Urinary bladder (tissue), 4 donors: ENCODE measurements around the gene PIP5K1B. TPM values are rescaled to one million over a fixed set of nuclear protein-coding genes. Genes with fewer than 3 reads are reported as not detected.
"Not testable (repeated sequence)": the region's sequence is repeated elsewhere in the genome, so short reads cannot be mapped to it uniquely, and the experiment has no call there.

ENCODE experiments used
- DNase-seq: peaks from one replicate; pipeline ENCODE4 v3.0.0-alpha.2; 2015; ENCODE audit errors: extremely low spot score
- H3K27ac ChIP-seq: one replicate; pipeline ENCODE4 v1.5.1; 2013; ENCODE audit warnings: low read depth, mild to moderate bottlenecking, moderate library complexity
- H3K36me3 ChIP-seq: one replicate; pipeline ENCODE4 v1.6.1; 2013; ENCODE audit warnings: mild to moderate bottlenecking, moderate library complexity; ENCODE audit not compliant: insufficient read depth
- H3K4me1 ChIP-seq: one replicate; pipeline ENCODE4 v1.6.1; 2013; ENCODE audit warnings: mild to moderate bottlenecking, moderate library complexity; ENCODE audit not compliant: insufficient read depth
- H3K4me3 ChIP-seq: one replicate; pipeline ENCODE4 v1.5.1; 2013; ENCODE audit warnings: low read depth, low read length
- WGBS: extraction: QIAGEN DNeasy Blood & Tissue Kit; methylation state at CpG from one replicate; pipeline ENCODE4 v1.1.7; 2013; 5-methylcytosine and 5-hydroxymethylcytosine counted together
- polyA plus RNA-seq: library from polyadenylated mRNA; stranded (reverse); fragments of 200-250 nt; gene quantifications from one replicate; pipeline ENCODE4 v1.2.3, GENCODE V29; 2013
- total RNA-seq: library from RNA; depleted of rRNA; stranded (reverse); fragments of >200 nt; gene quantifications from one replicate; pipeline ENCODE4 v1.2.3, GENCODE V29; 2014
- donor health status: healthy with polysubstance abuse.
- donor health status: healthy.

Gene PIP5K1B
- total and polyA plus RNA-seq, 2 donors, result 3.1 to 6.4 TPM

GRCh38 chr9:68698943-68699509, 6.0 kb upstream of the PIP5K1B start:
- Histone ChIP-seq H3K27ac (no peak overlapping the region), H3K4me1 (no peaks in the 10 kb centered on the region), H3K36me3 (no peaks in the 10 kb centered on the region), H3K4me3 (no peak overlapping the region)
- DNase-seq, result no peak
- 80% methylated on average over 6 of the region's 6 CpGs for WGBS

GRCh38 chr9:68699625-68700024, 5.4 kb upstream of the PIP5K1B start:
- not testable (repeated sequence) for H3K27ac ChIP-seq, H3K4me1 ChIP-seq, H3K4me3 ChIP-seq, H3K36me3 ChIP-seq, DNase-seq
- 90% methylated on average over 2 of the region's 2 CpGs for WGBS

- WGBS, result 58% methylated on average over 3 of the region's 3 CpGs
- Histone ChIP-seq H3K4me1 (no peaks in the 10 kb centered on the region), H3K27ac (no peak overlapping the region)
Observed at GRCh38 chr9:68702493-68702892, 2.5 kb upstream of the PIP5K1B start.

GRCh38 chr9:68703672-68704071, 1.4 kb upstream of the PIP5K1B start:
- no peak overlapping the region for H3K27ac ChIP-seq
- 60% methylated on average over 6 of the region's 6 CpGs for WGBS
- no peak overlapping the region for H3K4me3 ChIP-seq
- no peaks in the 10 kb centered on the region for H3K4me1 ChIP-seq
- H3K36me3 ChIP-seq, result no peaks in the 10 kb centered on the region
- no peak for DNase-seq

More at GRCh38 chr9:68702493-68702892, 2.5 kb upstream of the PIP5K1B start:
- no peaks in the 10 kb centered on the region for H3K36me3 ChIP-seq
- H3K4me3 ChIP-seq, result no peak overlapping the region
- no peak for DNase-seq

GRCh38 chr9:68704498-68704813, 584 bp upstream of the PIP5K1B start:
- no peaks in the 10 kb centered on the region for H3K36me3 ChIP-seq
- 5% methylated on average over 11 of the region's 11 CpGs for WGBS
- no peak overlapping the region for H3K4me3 ChIP-seq
- no peaks in the 10 kb centered on the region for H3K4me1 ChIP-seq
- DNase-seq, result no peak
- H3K27ac ChIP-seq, result no peak overlapping the region

- WGBS, result under 1% methylated on average over 62 of the region's 62 CpGs
Observed at GRCh38 chr9:68705531-68706362, 707 bp downstream of the PIP5K1B start.

GRCh38 chr9:68706363-68707201, 1.5 kb downstream of the PIP5K1B start:
- 27% methylated on average over 19 of the region's 19 CpGs for WGBS
- H3K4me1 ChIP-seq, result no peaks in the 10 kb centered on the region
- no peak for DNase-seq
- no peaks in the 10 kb centered on the region for H3K36me3 ChIP-seq
- H3K4me3 ChIP-seq, result peak overlapping the region; percentile 1
- H3K27ac ChIP-seq, result no peak overlapping the region

More at GRCh38 chr9:68705531-68706362, 707 bp downstream of the PIP5K1B start:
- Histone ChIP-seq H3K27ac (no peak overlapping the region), H3K36me3 (no peaks in the 10 kb centered on the region), H3K4me1 (no peaks in the 10 kb centered on the region), H3K4me3 (peak overlapping the region; percentile 61)
- no peak for DNase-seq

GRCh38 chr9:68707801-68708488, 2.9 kb downstream of the PIP5K1B start:
- Histone ChIP-seq H3K27ac (no peak overlapping the region), H3K4me3 (no peak overlapping the region), H3K36me3 (no peaks in the 10 kb centered on the region), H3K4me1 (no peaks in the 10 kb centered on the region)
- DNase-seq, result no peak
- WGBS, result 79% methylated on average over 4 of the region's 4 CpGs

- DNase-seq, result no peak
- WGBS, result 86% methylated on average over 3 of the region's 3 CpGs
- H3K4me1 ChIP-seq, result no peaks in the 10 kb centered on the region
- no peak overlapping the region for H3K4me3 ChIP-seq
- no peaks in the 10 kb centered on the region for H3K36me3 ChIP-seq
- H3K27ac ChIP-seq, result no peak overlapping the region
Observed at GRCh38 chr9:68708513-68708912, 3.5 kb downstream of the PIP5K1B start.

GRCh38 chr9:68709291-68710110, 4.5 kb downstream of the PIP5K1B start:
- no peaks in the 10 kb centered on the region for H3K4me1 ChIP-seq
- no peak overlapping the region for H3K27ac ChIP-seq
- H3K4me3 ChIP-seq, result no peak overlapping the region
- WGBS, result 90% methylated on average over 8 of the region's 8 CpGs
- no peak for DNase-seq
- no peaks in the 10 kb centered on the region for H3K36me3 ChIP-seq

- WGBS, result 78% methylated on average over 1 of the region's 1 CpG
- H3K4me3 ChIP-seq, result no peak overlapping the region
- no peaks in the 10 kb centered on the region for H3K4me1 ChIP-seq
- DNase-seq, result no peak
- H3K36me3 ChIP-seq, result no peaks in the 10 kb centered on the region
- H3K27ac ChIP-seq, result no peak overlapping the region
Observed at GRCh38 chr9:68710111-68710471, 5.1 kb downstream of the PIP5K1B start.

GRCh38 chr9:68711281-68711680, 6.2 kb downstream of the PIP5K1B start:
- Histone ChIP-seq H3K27ac (no peak overlapping the region), H3K4me1 (no peaks in the 10 kb centered on the region), H3K4me3 (no peak overlapping the region), H3K36me3 (no peaks in the 10 kb centered on the region)
- no peak for DNase-seq
- 64% methylated on average over 2 of the region's 2 CpGs for WGBS

GRCh38 chr9:68711932-68712331, 6.9 kb downstream of the PIP5K1B start:
- 88% methylated on average over 5 of the region's 5 CpGs for WGBS
- no peak overlapping the region for H3K27ac ChIP-seq
- H3K4me3 ChIP-seq, result no peak overlapping the region
- no peaks in the 10 kb centered on the region for H3K36me3 ChIP-seq
- H3K4me1 ChIP-seq, result no peaks in the 10 kb centered on the region
- no peak for DNase-seq
